ENCODE results near the gene BNIP2. TPM values are rescaled to one million over a fixed set of nuclear protein-coding genes. Genes with fewer than 3 reads are reported as not detected.

The BNIP2 gene
- total RNA-seq, 1 experiment from 2014 or later, result 53.1 TPM

GRCh38 chr15:59674361-59674877 is 14.7 kb downstream of the BNIP2 start:
- H3K36me3 ChIP-seq (ENCODE audit: control insufficient read depth in 1 of 2, insufficient read depth in 2 of 2, low read length in 2 of 2), result peaks cover 35 to 45% of the 10 kb centered on the region in 2 experiments
- no peak for ATAC-seq

More at GRCh38 chr15:59674361-59674877, 14.7 kb downstream of the BNIP2 start:
- ChIA-PET RAD21 (ENCODE audit: low non-redundant PET in 1 of 2, low total read pairs in 2 of 2, uncharacterized antibody in 2 of 2, unreplicated experiment in 2 of 2) (no interaction called here), CTCF (no interaction called here), POLR2A (no interaction called here)
- intact Hi-C loops (cut with micrococcal nuclease), result no loop called here
- Histone ChIP-seq H2AFZ (ENCODE audit: low read depth, low read length, poor library complexity, severe bottlenecking) (no peak overlapping the region), H4K20me1 (ENCODE audit: insufficient read depth) (no peaks in the 10 kb centered on the region; the same call in 1 of the 2 replicates), H3K4me3 (replicated peaks in 1 of 2; ENCODE audit: low read depth in 1 of 2, low read length in 2 of 2) (no peak overlapping the region), H3K27me3 (ENCODE audit: insufficient read depth, low read length) (no peaks in the 10 kb centered on the region), H3K9me3 (ENCODE audit: control insufficient read depth in 1 of 2, insufficient read depth in 1 of 2, low read depth in 1 of 2, low read length in 2 of 2) (no peaks in the 10 kb centered on the region), H3K4me1 (ENCODE audit: control insufficient read depth in 1 of 2, insufficient read depth in 2 of 2, low read length in 2 of 2) (no peaks in the 10 kb centered on the region), H3K27ac (ENCODE audit: low read depth, low read length) (no peak overlapping the region), H3K79me2 (ENCODE audit: insufficient read depth, low read length) (0 out of 2 replicates have a peak, but pooled peaks cover 2% of the 10 kb centered on the region), H3K4me2 (ENCODE audit: low read length) (no peak overlapping the region), H3K9ac (ENCODE audit: low read length) (no peak overlapping the region), H3K9me2 (ENCODE audit: insufficient read depth) (no peaks in the 10 kb centered on the region)
- BruUV-seq (replicated peaks), result no TSS peak
- TF ChIP-seq ELF1 (IDR thresholded peaks at IDR 0.05; ENCODE audit: borderline replicate concordance, low read depth) (no peak), SRF (IDR thresholded peaks at IDR 0.05; ENCODE audit: low read depth) (no peak), TCF7L2 (IDR thresholded peaks at IDR 0.05; ENCODE audit: borderline replicate concordance, extremely low read depth, insufficient read depth, insufficient read length) (no peak), REST (IDR thresholded peaks at IDR 0.05; ENCODE audit: low read depth) (no peak), ZNF274 (IDR thresholded peaks at IDR 0.05; ENCODE audit: low read depth, low read length) (no peak)
- DNase-seq (ENCODE audit: low read depth, low spot score), result no peak

Measured in HCT116 (cell line).